Kidney epithelial cell (primary cell): ENCODE measurements around the gene SLC39A11. TPM values are rescaled to one million over a fixed set of nuclear protein-coding genes. Genes with fewer than 3 reads are reported as not detected.

ENCODE experiments used
- DNase-seq: peaks from one replicate; pipeline ENCODE4 v3.0.0-alpha.2; 2010; ENCODE audit warnings: low read depth
- H3K27me3 ChIP-seq: 2 replicates; pipeline ENCODE4 v1.6.0; 2011; ENCODE audit warnings: low read length; ENCODE audit not compliant: control insufficient read depth, insufficient read depth
- H3K36me3 ChIP-seq: 2 replicates; pipeline ENCODE4 v1.5.1; 2011; ENCODE audit warnings: low read length; ENCODE audit not compliant: control insufficient read depth, insufficient read depth
- H3K4me3 ChIP-seq: 2 replicates; pipeline ENCODE4 v1.5.1; 2011; ENCODE audit warnings: low read depth, mild to moderate bottlenecking, control low read depth, low read length
- total RNA-seq: library from RNA; depleted of rRNA; stranded (reverse); fragments of >200 nt; gene quantifications from 2 replicates; pipeline ENCODE4 v1.2.3, GENCODE V29; 2015
- TF ChIP-seq, protein P1 (sequence below): IDR thresholded peaks from 2 replicates; pipeline ENCODE4 v1.5.1; 2011; ENCODE audit warnings: mild to moderate bottlenecking, moderate library complexity, low read length, control low read depth, inconsistent platforms; ENCODE audit not compliant: insufficient read depth, poor library complexity, severe bottlenecking

The SLC39A11 gene
- total RNA-seq, 1 donor from 2014 or later = 13.0 TPM

DNA sequence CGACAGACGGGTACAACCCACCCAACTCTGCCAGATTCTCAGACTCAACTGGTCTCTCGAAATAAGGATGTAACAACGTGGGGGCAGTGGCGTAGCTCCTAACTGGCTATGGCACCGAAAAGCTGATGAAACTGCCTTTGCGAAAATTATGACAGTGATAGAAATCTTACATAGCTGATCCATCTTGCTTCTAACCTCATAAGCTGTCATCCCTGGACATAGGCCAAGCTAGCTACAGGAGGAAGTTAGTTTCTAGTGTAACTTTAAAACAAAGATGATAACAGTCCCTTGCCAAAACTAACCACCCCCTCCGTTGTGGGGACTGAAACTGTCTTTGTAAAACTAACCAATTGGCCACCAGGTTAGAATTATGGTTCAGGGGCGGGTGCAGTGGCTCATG is 220.1 kb downstream of the SLC39A11 start:
- Histone ChIP-seq H3K36me3 (no peaks in the 10 kb centered on the region), H3K27me3 (no peaks in the 10 kb centered on the region), H3K4me3 (no peak overlapping the region)
- TF ChIP-seq, protein P1, sequence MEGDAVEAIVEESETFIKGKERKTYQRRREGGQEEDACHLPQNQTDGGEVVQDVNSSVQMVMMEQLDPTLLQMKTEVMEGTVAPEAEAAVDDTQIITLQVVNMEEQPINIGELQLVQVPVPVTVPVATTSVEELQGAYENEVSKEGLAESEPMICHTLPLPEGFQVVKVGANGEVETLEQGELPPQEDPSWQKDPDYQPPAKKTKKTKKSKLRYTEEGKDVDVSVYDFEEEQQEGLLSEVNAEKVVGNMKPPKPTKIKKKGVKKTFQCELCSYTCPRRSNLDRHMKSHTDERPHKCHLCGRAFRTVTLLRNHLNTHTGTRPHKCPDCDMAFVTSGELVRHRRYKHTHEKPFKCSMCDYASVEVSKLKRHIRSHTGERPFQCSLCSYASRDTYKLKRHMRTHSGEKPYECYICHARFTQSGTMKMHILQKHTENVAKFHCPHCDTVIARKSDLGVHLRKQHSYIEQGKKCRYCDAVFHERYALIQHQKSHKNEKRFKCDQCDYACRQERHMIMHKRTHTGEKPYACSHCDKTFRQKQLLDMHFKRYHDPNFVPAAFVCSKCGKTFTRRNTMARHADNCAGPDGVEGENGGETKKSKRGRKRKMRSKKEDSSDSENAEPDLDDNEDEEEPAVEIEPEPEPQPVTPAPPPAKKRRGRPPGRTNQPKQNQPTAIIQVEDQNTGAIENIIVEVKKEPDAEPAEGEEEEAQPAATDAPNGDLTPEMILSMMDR = no peak
- no peak for DNase-seq

GRCh38 chr17:72870367-72870985 is 222.0 kb downstream of the SLC39A11 start:
- TF ChIP-seq, protein P1 = no peak
- no peak for DNase-seq
- H3K36me3 ChIP-seq = no peaks in the 10 kb centered on the region

GRCh38 chr17:72869630-72870029 is 222.9 kb downstream of the SLC39A11 start:
- no peaks in the 10 kb centered on the region for H3K36me3 ChIP-seq
- no peaks in the 10 kb centered on the region for H3K27me3 ChIP-seq
- TF ChIP-seq, protein P1 = no peak
- DNase-seq = no peak
- H3K4me3 ChIP-seq = no peak overlapping the region

More at GRCh38 chr17:72870367-72870985, 222.0 kb downstream of the SLC39A11 start:
- Histone ChIP-seq H3K27me3 (no peaks in the 10 kb centered on the region), H3K4me3 (no peak overlapping the region)

DNA sequence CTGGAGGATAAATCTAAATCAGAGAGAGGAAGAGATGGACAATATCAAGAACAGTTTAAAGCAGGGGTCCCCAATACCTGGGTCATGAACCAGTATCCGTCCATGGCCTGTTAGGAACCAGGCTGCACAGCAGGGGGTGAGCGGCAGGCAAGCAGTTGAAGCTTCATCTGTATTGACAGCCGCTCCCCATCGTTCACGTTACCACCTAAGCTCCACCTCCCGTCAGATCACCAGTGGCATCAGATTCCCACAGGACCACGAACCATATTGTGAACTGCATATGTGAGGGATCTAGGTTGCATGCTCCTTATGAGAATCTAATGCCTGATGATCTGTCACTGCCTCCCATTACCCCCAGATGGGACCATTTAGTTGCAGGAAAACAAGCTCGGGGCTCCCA is 226.5 kb downstream of the SLC39A11 start:
- TF ChIP-seq, protein P1 = no peak
- Histone ChIP-seq H3K4me3 (no peak overlapping the region), H3K27me3 (no peaks in the 10 kb centered on the region), H3K36me3 (no peaks in the 10 kb centered on the region)
- DNase-seq = no peak

GRCh38 chr17:72863526-72864211 is 228.8 kb downstream of the SLC39A11 start:
- Histone ChIP-seq H3K4me3 (no peak overlapping the region), H3K27me3 (no peaks in the 10 kb centered on the region), H3K36me3 (no peaks in the 10 kb centered on the region)
- no peak for DNase-seq
- TF ChIP-seq, protein P1 = no peak
